AG04450 (cell line): ENCODE data around the gene SLC25A39. TPM values are rescaled to one million over a fixed set of nuclear protein-coding genes. Genes with fewer than 3 reads are reported as not detected.

Source experiments
- CTCF ChIA-PET: fragments of 300-600, 350-600 bp; formaldehyde crosslinking; extraction: SDS; loops from one replicate; lab custom pipeline; 2022; ENCODE audit warnings: antibody characterized with exemption, inconsistent platforms; lab: Charles Lee
- POLR2A ChIA-PET: fragments of 350-600 bp; formaldehyde crosslinking; extraction: SDS; loops from one replicate; lab custom pipeline; 2021; ENCODE audit warnings: antibody characterized with exemption, inconsistent platforms; lab: Yijun Ruan, JAX
- DNase-seq: peaks from one replicate; pipeline ENCODE4 v3.0.0-alpha.2; 2011; ENCODE audit warnings: low read depth, low spot score
- H3K27ac ChIP-seq: one replicate; pipeline ENCODE4 v1.5.1; 2012; ENCODE audit warnings: low read depth, low read length, control low read depth
- H3K27me3 ChIP-seq: one replicate; pipeline ENCODE4 v1.6.0; 2012; ENCODE audit warnings: low read length; ENCODE audit not compliant: control insufficient read depth, insufficient read depth
- H3K4me3 ChIP-seq: 2 replicates; pipeline ENCODE4 v1.5.1; 2011; ENCODE audit warnings: mild to moderate bottlenecking, low read depth, low read length, control low read depth
- H3K9me3 ChIP-seq: 2 replicates; pipeline ENCODE4 v1.5.1; 2012; ENCODE audit warnings: low read length; ENCODE audit not compliant: control insufficient read depth, insufficient read depth
- CTCF ChIP-seq: IDR thresholded peaks from 2 replicates; pipeline ENCODE4 v1.5.1; 2011; ENCODE audit warnings: low read depth, low read length, control low read depth, inconsistent platforms
- polyA plus RNA-seq: library from polyadenylated mRNA; depleted of rRNA; stranded (reverse); fragments of >200 nt; gene quantifications from 2 replicates; pipeline ENCODE4 v1.2.3, GENCODE V29; 2011

The SLC25A39 gene
- polyA plus RNA-seq, 1 experiment, result 32.1 TPM

- no peak for TF ChIP-seq CTCF
- Histone ChIP-seq H3K9me3 (peaks cover 2% of the 10 kb centered on the region; the same call in 1 of the 2 replicates), H3K27me3 (no peaks in the 10 kb centered on the region), H3K4me3 (peak overlapping the region; percentile 80), H3K27ac (no peak overlapping the region)
- no peak for DNase-seq
- CTCF ChIA-PET, result interaction anchor here (1.0 kb wide), 1 partner anchor 199 kb away, joined by 3 read pairs; no protein-coding TSS in a partner anchor
- POLR2A ChIA-PET, result interaction anchor here (2.1 kb wide), 1 partner anchor 103 kb away, joined by 11 read pairs; the partner anchor contains the start of gene UBTF
Measured at GRCh38 chr17:44324092-44324570, 492 bp downstream of the SLC25A39 start.

DNA sequence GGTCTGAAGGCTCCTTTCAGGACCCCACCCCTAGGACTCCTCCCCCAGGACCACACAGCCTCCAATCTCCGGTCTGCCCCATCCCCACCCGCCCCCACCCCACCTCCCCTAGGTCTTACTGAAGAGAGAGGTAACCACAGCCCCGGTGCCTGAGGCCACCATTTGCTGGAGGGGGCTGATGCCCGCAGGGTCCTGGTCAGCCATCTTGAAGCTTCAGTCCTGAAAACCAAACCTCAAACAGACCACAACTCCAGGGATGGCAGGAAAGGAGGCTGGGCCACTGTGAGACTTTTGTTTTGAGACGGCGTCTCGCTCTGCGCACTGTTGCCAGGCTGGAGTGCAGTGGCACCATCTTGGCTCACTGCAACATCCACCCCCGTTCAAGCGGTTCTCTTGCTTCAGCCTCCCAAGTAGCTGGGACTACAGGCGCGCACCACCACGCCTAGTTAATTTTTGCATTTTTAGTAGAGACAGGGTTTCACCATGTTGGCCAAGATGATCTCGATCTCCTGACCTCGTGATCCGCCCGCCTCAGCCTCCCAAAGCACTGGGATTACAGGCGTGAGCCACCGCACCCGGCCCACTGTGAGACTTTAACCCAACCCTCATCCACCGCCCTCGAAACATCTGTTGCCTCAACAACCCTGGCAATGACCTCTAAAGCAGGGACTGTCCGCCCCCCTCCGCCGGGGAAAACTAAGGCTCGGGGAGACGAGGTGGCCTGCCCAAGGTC, 1.1 kb downstream of the SLC25A39 start:
- CTCF ChIA-PET, result interaction anchor here (0.5 to 0.7 kb wide), 2 partner anchors 11 to 14 kb away, joined by 3 read pairs; no protein-coding TSS in a partner anchor
- no peak for DNase-seq
- Histone ChIP-seq H3K27ac (no peak overlapping the region), H3K4me3 (peak overlapping the region; percentile 80), H3K27me3 (no peaks in the 10 kb centered on the region), H3K9me3 (peaks cover 2% of the 10 kb centered on the region; the same call in 1 of the 2 replicates)
- POLR2A ChIA-PET, result interaction anchor here (2.1 kb wide), 1 partner anchor 103 kb away, joined by 11 read pairs; the partner anchor contains the start of gene UBTF
- no peak for TF ChIP-seq CTCF

DNA sequence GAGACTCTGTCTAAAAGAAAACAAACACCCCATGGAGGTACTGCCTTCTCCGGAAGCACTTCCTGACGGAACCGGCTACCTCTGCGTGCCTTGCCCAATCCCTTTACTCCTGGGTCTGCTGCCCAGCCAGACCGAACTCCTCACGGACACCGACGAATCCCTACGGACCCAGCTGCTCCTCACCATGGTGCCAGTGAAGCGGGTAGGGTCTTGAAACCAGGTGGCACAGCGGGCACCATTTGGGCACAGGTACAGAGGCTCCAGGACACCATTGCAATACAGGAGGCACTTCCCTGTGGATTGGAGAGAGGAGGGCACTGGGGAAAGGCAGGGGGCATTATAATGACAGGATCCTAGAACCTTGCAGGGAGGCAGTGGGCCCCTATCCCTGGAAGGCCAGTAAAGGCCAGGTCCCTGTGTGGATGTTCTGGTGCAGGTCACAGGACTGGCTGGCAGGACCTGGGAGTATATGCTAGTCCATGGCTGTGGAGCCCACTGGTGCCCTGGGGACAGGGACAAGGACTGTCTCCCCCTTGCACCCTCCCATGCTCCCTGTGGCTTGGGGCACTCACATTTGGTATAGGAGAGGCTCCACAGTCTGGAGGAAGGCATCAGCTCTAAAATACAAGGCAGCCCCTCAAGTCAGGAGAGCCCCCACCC, 2.3 kb downstream of the SLC25A39 start:
- Histone ChIP-seq H3K27me3 (peaks cover 2% of the 10 kb centered on the region), H3K27ac (no peak overlapping the region), H3K9me3 (peaks cover 2% of the 10 kb centered on the region; the same call in 1 of the 2 replicates), H3K4me3 (no peak overlapping the region)
- POLR2A ChIA-PET, result no interaction called here
- DNase-seq, result no peak
- no peak for TF ChIP-seq CTCF
- CTCF ChIA-PET, result interaction anchor here (0.7 kb wide), 1 partner anchor 9 kb away, joined by 3 read pairs; no protein-coding TSS in a partner anchor

DNA sequence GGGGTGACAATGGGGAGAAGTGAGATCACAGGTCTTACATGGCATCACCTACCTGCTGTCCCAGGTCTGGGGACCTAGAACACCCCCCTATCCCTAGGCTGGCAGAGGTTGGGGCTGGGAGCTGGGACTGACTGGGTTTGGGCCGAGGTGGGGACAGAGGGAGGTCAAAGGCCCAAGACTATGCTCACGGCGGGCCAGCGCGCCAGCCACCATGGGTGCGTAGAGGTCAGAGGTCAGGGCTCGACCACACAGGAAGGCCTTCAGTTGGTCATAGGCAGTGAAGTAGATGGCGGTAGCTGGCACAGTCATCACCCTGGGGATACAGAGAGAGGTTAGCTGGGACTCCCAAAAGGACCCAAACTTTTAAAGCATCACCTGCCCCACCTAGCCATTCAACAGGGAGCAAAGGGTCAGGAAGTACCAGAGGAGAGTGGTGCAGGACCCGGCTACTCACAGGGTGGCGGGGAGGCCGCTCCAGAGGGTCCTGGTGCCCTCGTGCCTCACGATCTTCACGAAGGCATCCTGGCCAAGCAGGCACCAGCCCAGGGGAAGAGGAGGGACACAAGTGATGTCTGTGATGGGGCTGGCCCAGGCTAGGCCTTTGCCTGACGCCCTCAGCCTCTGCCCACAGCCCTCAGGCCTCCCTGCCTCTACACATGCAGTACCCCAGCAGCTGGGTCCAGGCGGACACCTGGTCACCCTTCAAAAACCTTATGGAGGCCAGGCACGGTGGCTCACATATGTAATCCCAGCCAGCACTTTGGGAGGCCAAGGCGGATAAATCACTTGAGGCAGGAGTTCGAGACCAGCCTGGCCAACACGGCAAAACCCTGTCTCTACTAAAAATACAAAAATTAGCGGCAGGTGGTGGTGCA, 3.1 kb downstream of the SLC25A39 start:
- TF ChIP-seq CTCF, result no peak
- Histone ChIP-seq H3K4me3 (no peak overlapping the region), H3K27ac (no peak overlapping the region), H3K9me3 (peaks cover 4% of the 10 kb centered on the region; the same call in 1 of the 2 replicates), H3K27me3 (peaks cover 9% of the 10 kb centered on the region)
- DNase-seq, result no peak
- ChIA-PET POLR2A (no interaction called here), CTCF (interaction anchor here (1.0 to 1.3 kb wide), 2 partner anchors 10 to 111 kb away, joined by 5 to 6 read pairs; no protein-coding TSS in a partner anchor)
